ENCODE results near the gene SLC35E2B.
"Not testable (repeated sequence)": the region's sequence is repeated elsewhere in the genome, so short reads cannot be mapped to it uniquely, and the experiment has no call there.

SLC35E2B gene

GRCh38 chr1:1637479-1637875 lies 55.1 kb downstream of the SLC35E2B start:
- DNase-seq = not testable (repeated sequence)

GRCh38 chr1:1636621-1637478 lies 55.7 kb downstream of the SLC35E2B start:
- DNase-seq = not testable (repeated sequence)

GRCh38 chr1:1634613-1635012 lies 58.0 kb downstream of the SLC35E2B start:
- DNase-seq = not testable (repeated sequence)

DNA sequence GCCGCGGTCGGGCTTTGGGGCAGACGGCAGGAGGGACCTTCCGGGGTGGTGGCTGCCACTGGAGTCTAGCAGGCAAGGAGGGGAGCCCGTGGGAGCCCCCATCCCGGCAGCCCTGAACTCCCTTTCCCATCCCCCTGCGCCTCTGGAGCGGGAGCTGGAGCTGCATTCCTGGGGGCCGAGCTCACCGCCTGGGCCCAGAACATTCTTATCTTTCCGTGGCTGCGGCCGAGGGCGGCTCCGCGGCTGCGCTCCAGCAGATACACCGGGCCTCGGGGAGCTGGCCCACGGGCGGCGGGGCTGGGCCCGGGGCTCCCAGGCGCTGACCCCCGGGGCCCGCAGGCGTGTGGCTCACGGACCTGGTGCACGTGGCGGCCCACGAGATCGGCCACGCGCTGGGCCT lies 59.2 kb downstream of the SLC35E2B start:
- not testable (repeated sequence) for DNase-seq

DNA sequence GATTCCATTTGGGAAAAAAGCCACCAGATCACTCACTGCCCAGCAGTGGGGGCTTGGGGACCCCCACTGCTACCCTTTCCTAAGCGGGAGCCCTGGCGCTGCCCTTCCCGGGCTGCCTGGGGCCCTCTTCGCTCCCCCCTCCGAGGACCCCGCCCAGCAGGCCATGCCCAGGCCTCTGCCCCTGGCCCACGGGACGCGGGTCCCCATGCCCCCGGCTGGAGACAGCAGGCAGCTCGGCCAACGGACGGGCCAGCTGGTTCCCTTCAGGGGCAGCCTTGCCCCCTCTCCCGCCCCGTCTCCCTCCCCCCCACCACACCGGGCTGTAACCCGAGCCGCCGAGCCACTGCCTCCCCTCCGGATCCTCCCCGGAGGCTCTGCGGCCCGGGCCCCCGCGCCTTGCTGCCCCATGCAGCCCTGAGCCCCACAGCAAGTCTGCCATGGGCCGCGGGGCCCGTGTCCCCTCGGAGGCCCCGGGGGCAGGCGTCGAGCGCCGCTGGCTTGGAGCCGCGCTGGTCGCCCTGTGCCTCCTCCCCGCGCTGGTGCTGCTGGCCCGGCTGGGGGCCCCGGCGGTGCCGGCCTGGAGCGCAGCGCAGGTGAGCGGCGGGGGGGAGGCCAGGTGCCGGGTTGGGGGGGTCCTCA lies 60.7 kb downstream of the SLC35E2B start, which contains the start of gene MMP23B:
TSS of gene MMP23B (plus strand) at position 392 of the 639 bp plus-strand sequence. CDS start at position 438, 46 bp downstream.
- no peak for DNase-seq

DNA sequence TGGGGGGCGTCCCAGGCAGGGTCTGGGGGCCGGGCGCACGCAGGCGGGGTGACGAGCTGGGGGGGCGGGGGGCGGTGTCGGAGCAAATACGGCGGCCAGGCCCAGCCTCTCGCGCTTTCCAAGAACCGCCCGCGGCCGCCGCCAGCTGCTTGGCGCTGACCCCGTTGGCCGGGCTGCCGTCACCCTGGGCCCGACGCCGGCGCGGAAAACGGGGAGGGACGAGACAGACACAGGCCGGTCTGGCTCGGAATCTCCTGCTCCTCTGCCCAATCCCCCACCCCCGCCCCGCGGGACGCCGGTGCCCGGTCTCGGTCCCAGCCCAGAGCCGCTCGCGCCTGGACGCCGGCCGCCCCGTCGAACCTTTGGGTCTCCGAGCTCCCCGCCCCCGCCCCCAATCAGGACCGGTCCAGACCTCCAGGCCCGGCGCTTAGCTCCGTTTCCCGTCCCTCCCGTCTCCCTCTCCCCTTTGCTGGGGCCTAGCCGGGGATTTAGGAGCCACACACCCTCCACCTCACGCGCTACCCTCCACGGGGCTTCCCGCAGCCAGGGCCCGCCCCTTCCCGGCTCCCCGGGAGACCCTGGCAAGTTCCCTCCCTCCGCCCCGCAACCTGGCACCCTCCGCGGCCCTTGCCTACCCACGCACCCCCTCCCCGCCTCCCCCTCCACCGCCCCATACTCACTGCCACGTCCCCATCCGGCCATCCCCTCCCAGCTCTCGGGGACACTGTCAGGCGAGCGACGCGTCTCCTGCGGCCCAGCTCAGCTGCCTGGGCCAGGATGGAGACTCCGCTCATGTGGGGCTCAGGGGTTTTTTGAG lies 61.4 kb downstream of the SLC35E2B start:
- no peak for DNase-seq

GRCh38 chr1:1630191-1630964 lies 62.2 kb downstream of the SLC35E2B start:
- DNase-seq = no peak

DNA sequence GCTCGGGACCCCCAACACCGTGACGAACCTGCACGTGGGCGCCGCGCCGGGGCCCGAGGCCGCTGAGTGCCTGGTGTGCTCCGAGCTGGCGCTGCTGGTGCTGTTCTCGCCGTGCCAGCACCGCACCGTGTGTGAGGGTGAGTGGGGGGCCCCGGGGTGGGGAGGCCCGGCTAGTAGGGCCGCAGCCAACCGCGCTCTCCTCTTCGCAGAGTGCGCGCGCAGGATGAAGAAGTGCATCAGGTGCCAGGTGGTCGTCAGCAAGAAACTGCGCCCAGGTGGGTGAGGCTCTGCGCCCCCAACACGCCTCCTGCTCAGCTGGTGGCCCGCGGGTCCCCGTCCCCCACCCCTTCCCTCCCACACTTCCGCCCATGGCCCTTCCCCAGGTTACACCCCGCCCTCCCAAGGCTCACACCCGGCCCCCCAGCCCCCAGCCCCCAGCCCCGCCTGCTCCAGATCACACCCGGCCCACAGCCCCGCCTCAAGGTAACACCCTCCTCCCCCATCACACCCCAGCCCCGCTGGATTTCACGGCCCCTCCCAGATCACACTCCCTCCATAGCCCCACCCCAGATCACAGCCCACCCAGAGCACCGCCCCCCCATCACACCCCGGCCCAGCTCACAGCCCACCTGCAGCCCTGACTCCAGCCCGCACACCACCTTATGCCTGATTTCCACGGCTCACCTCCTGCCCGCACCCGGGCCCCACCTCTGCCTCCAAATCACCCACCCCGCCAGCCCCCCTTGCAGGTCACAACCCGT lies 63.0 kb downstream of the SLC35E2B start:
- DNase-seq = no peak

DNA sequence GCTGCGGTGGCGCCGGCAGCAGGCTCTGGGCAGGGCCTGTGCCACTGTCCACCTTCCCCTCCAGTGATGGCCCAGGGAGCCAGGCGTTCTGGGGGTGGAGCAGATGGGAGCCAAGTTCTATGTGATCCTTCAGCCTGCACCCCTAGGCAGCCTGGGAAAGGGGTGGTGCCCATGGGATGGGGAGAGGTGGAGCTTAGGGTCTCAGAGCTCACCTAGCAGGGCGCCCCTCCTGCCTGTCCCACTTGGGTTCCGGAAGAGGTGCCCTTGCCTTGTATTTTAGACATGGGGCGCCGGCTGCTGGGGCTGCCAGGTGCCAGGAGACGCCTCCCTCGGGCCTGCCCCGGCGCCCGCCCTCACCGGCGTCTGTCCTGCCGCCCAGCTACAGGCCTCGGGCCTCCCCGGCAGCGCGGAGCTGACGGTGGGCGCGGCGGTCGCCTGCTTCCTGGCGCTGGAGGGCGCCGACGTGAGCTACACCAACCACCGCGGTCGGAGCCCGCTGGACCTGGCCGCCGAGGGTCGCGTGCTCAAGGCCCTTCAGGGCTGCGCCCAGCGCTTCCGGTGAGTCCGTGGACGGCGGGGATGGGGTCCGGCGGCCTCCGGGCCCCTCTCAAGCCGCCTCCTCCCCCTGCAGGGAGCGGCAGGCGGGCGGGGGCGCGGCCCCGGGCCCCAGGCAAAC lies 63.7 kb downstream of the SLC35E2B start:
- DNase-seq = no peak

- DNase-seq = no peak
Observed at GRCh38 chr1:1627829-1628753, 64.5 kb downstream of the SLC35E2B start.

- DNase-seq = no peak
Observed at GRCh38 chr1:1627261-1627828, 65.2 kb downstream of the SLC35E2B start.

DNA sequence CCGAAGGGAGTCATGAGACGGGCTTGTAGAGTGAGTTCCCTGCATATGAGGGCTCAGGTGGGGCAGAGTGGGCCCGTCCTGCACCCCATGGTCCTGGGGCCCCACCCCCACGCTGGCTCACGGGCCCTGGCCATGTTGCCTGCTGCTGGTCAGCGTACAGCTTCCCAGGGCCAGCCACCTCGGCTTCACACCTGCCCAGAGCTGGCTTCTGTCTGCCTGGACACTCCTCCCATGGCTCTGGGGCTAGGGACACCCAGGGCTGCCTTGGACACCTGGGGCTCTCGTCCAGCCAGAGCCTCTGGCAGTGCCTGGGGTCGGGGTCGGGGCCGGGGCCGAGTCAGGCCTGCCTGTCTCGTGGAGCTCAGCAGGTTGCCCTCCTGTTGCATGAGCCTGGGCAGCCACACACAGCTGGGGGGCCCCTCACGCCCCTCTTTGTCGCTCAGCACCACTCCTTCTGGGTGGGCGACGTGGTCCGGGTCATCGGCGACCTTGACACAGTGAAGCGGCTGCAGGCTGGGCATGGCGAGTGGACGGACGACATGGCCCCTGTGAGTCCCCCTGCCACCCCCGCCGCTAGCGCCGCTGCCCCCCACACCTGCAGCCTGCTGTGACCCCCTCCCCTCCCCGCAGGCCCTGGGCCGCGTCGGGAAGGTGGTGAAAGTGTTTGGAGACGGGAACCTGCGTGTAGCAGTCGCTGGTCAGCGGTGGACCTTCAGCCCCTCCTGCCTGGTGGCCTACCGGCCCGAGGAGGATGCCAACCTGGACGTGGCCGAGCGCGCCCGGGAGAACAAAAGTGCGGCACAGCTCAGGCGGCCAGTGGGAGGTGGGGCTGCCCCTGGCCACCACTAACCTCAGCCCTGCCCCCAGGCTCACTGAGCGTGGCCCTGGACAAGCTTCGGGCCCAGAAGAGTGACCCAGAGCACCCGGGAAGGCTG lies 66.1 kb downstream of the SLC35E2B start:
- DNase-seq = no peak

- no peak for DNase-seq
Observed at GRCh38 chr1:1625824-1626206, 66.8 kb downstream of the SLC35E2B start.

- no peak for DNase-seq
Observed at GRCh38 chr1:1625404-1625775, 67.2 kb downstream of the SLC35E2B start.

GRCh38 chr1:1624443-1625403 lies 67.9 kb downstream of the SLC35E2B start:
- DNase-seq = no peak

DNA sequence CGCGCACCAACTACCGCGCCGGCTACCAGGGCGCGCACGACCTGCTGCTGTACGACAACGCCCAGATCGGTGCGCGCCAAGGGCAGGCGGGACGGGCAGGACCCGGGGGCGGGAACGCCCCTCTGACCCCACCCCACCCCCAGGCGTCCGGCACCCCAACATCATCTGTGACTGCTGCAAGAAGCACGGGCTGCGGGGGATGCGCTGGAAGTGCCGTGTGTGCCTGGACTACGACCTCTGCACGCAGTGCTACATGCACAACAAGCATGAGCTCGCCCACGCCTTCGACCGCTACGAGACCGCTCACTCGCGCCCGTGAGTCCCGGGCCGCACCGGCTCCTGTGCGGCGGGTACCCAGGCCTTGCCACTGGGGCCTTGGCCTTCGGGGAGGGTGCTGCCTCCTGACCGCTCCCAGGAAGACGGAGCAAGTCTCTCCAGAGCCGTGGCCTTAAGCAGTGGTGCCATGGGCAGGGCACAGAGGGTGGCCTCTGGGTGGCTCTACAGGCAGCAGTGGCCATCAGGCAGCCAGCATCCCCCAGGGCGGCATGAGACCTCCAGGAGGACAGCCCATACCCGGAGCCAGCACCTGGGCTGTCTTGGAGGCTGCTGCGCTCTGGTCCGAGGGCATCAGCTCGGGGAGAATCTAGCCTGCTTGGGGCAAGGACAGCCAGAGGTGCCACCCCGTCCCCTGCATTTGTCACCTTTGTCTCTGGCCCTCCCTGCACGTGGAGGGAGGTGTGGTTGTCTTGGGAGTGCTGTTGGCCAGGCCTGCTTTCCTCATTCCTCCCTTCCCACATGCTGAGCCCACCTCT lies 68.8 kb downstream of the SLC35E2B start:
- no peak for DNase-seq
